Astrocyte of the cerebellum (primary cell): Measurements from ENCODE around the gene JPT2.

Experiments used
- DNase-seq: peaks from one replicate; pipeline ENCODE4 v3.0.0-alpha.2; 2011; ENCODE audit warnings: low read depth
- H3K4me3 ChIP-seq: 2 replicates; pipeline ENCODE4 v1.5.1; 2011; ENCODE audit warnings: mild to moderate bottlenecking, low read depth, low read length, moderate library complexity
- in situ Hi-C: cut with HindIII; loops from 2 replicates; pipeline ENCODE4 v1.10.0; 2017; ENCODE audit warnings: low sequenced_read_pairs
- TF ChIP-seq, protein P1 (sequence below): IDR thresholded peaks from 2 replicates; pipeline ENCODE4 v1.5.1; 2012; ENCODE audit warnings: low read length, low read depth, moderate library complexity, mild to moderate bottlenecking; ENCODE audit errors: missing control alignments

JPT2 gene

DNA sequence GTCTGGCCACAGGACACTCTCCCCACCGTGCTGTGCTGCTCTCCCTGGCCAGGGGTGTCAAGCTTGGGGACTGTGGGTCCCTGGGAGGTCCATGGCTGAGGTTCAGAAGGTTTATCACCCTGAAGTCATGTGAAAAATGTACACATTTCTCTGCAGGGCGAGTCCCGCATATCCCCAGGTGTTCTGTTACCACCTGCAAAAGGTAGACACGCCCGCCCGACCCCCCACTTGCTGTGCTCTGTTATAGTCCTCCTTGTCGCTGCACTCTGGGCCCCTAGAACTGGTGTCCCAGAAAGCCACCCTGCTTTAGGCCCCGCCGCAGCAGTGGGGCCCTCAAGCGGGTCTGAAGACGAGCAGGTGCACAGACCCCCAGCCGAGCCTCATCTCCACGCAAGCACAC lies 11.8 kb downstream of the JPT2 start:
- no peak for DNase-seq
- TF ChIP-seq, protein P1, sequence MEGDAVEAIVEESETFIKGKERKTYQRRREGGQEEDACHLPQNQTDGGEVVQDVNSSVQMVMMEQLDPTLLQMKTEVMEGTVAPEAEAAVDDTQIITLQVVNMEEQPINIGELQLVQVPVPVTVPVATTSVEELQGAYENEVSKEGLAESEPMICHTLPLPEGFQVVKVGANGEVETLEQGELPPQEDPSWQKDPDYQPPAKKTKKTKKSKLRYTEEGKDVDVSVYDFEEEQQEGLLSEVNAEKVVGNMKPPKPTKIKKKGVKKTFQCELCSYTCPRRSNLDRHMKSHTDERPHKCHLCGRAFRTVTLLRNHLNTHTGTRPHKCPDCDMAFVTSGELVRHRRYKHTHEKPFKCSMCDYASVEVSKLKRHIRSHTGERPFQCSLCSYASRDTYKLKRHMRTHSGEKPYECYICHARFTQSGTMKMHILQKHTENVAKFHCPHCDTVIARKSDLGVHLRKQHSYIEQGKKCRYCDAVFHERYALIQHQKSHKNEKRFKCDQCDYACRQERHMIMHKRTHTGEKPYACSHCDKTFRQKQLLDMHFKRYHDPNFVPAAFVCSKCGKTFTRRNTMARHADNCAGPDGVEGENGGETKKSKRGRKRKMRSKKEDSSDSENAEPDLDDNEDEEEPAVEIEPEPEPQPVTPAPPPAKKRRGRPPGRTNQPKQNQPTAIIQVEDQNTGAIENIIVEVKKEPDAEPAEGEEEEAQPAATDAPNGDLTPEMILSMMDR, result no peak
- in situ Hi-C loops, result loop anchor here (10.0 kb wide), 1 partner anchor 55 kb away; no protein-coding TSS in a partner anchor
- H3K4me3 ChIP-seq, result no peak overlapping the region

DNA sequence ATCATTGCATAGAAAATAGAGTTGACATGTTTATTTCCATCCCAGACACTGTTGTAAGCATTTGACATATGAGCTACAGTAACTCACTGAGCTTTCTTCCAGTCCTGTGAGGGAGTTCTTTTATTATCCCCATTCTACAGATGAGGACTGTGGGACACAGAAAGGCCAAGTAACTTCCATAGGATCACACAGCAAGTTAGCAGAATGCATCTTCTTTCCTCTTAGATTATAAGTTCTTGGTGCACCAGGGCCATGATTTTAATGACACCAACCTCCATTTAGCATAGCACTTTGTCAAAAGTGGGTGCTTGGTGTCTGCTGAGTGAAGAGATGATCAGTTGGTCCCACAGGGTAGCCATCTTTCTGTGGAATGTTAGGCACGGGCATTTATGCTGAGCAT lies 12.7 kb downstream of the JPT2 start:
- in situ Hi-C loops, result no loop called here
- TF ChIP-seq, protein P1, result no peak
- H3K4me3 ChIP-seq, result no peak overlapping the region
- DNase-seq, result no peak

DNA sequence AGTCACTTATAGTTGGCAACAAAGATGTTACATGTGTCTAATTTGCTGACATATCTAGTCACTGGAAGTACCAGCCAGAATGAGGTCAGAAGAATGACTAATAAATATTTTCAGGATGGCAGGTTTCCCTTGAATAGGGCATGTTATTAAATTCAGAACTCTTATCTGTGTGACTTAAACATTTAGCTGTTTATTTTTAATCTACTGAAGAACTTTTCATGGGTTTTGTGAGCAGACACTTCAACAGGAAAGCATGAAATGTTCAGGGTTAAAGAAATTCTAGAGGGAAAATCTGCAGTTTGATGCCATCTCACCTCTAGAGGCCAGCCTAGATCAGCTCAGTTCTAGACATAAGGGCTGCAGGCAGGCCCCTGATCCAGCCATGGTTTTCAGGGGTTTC lies 13.2 kb downstream of the JPT2 start:
- DNase-seq, result no peak
- in situ Hi-C loops, result no loop called here
- TF ChIP-seq, protein P1, result peak; percentile 47
- H3K4me3 ChIP-seq, result no peak overlapping the region

DNA sequence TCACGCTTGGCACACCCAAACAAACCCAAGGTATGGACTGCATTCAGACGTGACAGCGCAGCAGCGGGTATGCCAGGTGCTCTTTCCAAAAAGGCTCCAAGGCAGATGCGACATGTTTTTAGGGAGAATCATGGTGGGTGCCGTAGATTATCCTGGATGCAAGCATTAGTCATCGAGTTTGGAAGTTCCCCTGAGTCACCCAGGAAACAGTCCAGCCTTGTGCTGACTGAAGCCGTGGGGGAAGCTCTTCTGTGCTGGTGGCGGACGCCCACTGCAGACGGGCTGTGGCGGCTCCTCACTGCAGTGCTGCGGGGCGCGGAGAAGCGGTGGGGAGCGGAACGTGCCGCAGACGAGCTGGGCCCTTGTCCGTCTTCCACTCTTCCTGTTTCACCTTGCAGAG lies 13.9 kb downstream of the JPT2 start:
- no peak for DNase-seq
- in situ Hi-C loops, result no loop called here
- TF ChIP-seq, protein P1, result no peak
- no peak overlapping the region for H3K4me3 ChIP-seq

DNA sequence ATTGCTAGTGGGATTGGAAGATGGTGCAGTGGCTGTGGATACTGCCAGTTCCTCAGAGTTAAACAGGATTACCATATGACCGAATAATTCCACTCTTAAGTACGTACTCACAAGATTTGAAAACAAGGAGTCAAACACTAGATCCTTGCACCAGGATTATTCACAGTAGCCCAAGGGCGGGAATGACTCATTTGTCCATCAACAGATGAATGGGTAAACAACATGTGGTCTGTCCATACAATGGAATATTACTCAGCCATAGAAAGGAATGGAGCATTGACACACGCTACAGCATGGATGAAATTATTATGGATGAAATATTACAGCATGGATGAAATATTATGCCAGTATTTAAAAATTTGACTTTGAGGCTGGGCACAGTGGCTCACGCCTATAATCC lies 18.8 kb downstream of the JPT2 start:
- no peak overlapping the region for H3K4me3 ChIP-seq
- no peak for DNase-seq
- TF ChIP-seq, protein P1, result no peak
- in situ Hi-C loops, result no loop called here

DNA sequence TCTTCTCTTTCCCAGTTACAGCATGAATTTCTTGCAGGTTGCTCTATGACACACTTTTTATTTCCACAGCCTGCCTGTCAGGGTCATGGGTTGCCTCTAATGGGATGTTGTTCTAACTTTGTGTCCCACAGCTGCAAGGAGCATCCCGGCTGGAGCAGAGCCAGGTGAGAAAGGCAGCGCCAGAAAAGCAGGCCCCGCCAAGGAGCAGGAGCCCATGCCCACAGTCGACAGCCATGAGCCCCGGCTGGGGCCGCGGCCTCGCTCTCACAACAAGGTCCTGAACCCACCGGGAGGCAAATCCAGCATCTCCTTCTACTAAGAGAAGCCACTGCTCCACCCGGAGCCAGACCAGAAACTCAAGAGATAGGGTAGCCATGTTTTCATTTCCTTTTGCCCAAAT lies 20.6 kb downstream of the JPT2 start:
- H3K4me3 ChIP-seq, result no peak overlapping the region
- in situ Hi-C loops, result no loop called here
- DNase-seq, result no peak
- TF ChIP-seq, protein P1, result no peak

DNA sequence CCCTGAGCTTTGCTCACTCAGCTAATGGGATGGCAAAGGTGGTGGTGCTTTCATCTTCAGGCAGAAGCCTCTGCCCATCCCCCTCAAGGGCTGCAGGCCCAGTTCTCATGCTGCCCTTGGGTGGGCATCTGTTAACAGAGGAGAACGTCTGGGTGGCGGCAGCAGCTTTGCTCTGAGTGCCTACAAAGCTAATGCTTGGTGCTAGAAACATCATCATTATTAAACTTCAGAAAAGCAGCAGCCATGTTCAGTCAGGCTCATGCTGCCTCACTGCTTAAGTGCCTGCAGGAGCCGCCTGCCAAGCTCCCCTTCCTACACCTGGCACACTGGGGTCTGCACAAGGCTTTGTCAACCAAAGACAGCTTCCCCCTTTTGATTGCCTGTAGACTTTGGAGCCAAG lies 22.2 kb downstream of the JPT2 start:
- H3K4me3 ChIP-seq, result no peak overlapping the region
- TF ChIP-seq, protein P1, result no peak
- in situ Hi-C loops, result no loop called here
- DNase-seq, result no peak
